Osteocyte (in vitro differentiated cells): Measurements from ENCODE around the gene TRPV2. TPM values are rescaled to one million over a fixed set of nuclear protein-coding genes. Genes with fewer than 3 reads are reported as not detected.
A peak's percentile ranks its signal among the peaks of the same experiment; 100 is the strongest.
"Not testable (repeated sequence)": the region's sequence is repeated elsewhere in the genome, so short reads cannot be mapped to it uniquely, and the experiment has no call there.

Source experiments
- DNase-seq: peaks from one replicate; pipeline ENCODE4 v3.0.0; 2021; ENCODE audit warnings: mixed read lengths; ENCODE audit not compliant: unreplicated experiment; ENCODE audit errors: extremely low spot score
- H3K27ac Mint-ChIP-seq: one replicate; pipeline ENCODE4 v1.8.0; 2021; ENCODE audit warnings: mild to moderate bottlenecking, mixed read lengths; ENCODE audit not compliant: unreplicated experiment
- H3K27me3 Mint-ChIP-seq: one replicate; pipeline ENCODE4 v1.8.0; 2021; ENCODE audit warnings: mixed read lengths; ENCODE audit not compliant: unreplicated experiment
- H3K36me3 Mint-ChIP-seq: one replicate; pipeline ENCODE4 v1.8.0; 2021; ENCODE audit warnings: mixed read lengths; ENCODE audit not compliant: unreplicated experiment
- H3K4me1 Mint-ChIP-seq: one replicate; pipeline ENCODE4 v1.8.0; 2021; ENCODE audit warnings: mixed read lengths; ENCODE audit not compliant: unreplicated experiment
- H3K4me3 Mint-ChIP-seq: one replicate; pipeline ENCODE4 v1.8.0; 2021; ENCODE audit warnings: mild to moderate bottlenecking, moderate library complexity, mixed read lengths; ENCODE audit not compliant: unreplicated experiment
- H3K9me3 Mint-ChIP-seq: one replicate; pipeline ENCODE4 v1.8.0; 2021; ENCODE audit warnings: mixed read lengths; ENCODE audit not compliant: unreplicated experiment
- CTCF ChIP-seq: fragments of 200-600 bp; sonication (generic); IDR thresholded peaks from 2 replicates; pipeline ENCODE4 v1.5.0; 2021; ENCODE audit warnings: antibody characterized with exemption, mild to moderate bottlenecking, moderate library complexity
- total RNA-seq: library from RNA; stranded (reverse); gene quantifications from 2 replicates; pipeline ENCODE4 v1.2.1, GENCODE V29; 2021

Gene TRPV2
- total RNA-seq, 1 donor from 2014 or later, result 1.3 TPM

- Mint-ChIP-seq H3K4me3 (no peak overlapping the region), H3K4me1 (no peaks in the 10 kb centered on the region), H3K36me3 (no peaks in the 10 kb centered on the region), H3K9me3 (no peaks in the 10 kb centered on the region), H3K27me3 (no peaks in the 10 kb centered on the region), H3K27ac (no peak overlapping the region)
- DNase-seq, result no peak
- no peak for TF ChIP-seq CTCF
Measured at GRCh38 chr17:16398270-16399267, 16.8 kb upstream of the TRPV2 start.

- not testable (repeated sequence) for H3K9me3 Mint-ChIP-seq, H3K27me3 Mint-ChIP-seq, H3K4me3 Mint-ChIP-seq, H3K4me1 Mint-ChIP-seq, H3K27ac Mint-ChIP-seq, DNase-seq, H3K36me3 Mint-ChIP-seq
Measured at GRCh38 chr17:16403847-16404246, 11.5 kb upstream of the TRPV2 start.

- Mint-ChIP-seq H3K4me1 (peaks cover 6% of the 10 kb centered on the region), H3K9me3 (no peaks in the 10 kb centered on the region), H3K4me3 (peak overlapping the region; percentile 69), H3K36me3 (no peaks in the 10 kb centered on the region), H3K27me3 (no peaks in the 10 kb centered on the region), H3K27ac (no peak overlapping the region)
- no peak for TF ChIP-seq CTCF
- DNase-seq, result no peak
Measured at GRCh38 chr17:16406742-16407674, 8.4 kb upstream of the TRPV2 start.

GRCh38 chr17:16407911-16408588 is 7.3 kb upstream of the TRPV2 start:
- no peaks in the 10 kb centered on the region for H3K27me3 Mint-ChIP-seq
- peak overlapping the region; percentile 28 for H3K4me3 Mint-ChIP-seq
- no peak for TF ChIP-seq CTCF
- H3K27ac Mint-ChIP-seq, result peak overlapping the region; percentile 43
- H3K4me1 Mint-ChIP-seq, result peaks cover 6% of the 10 kb centered on the region
- no peaks in the 10 kb centered on the region for H3K9me3 Mint-ChIP-seq
- H3K36me3 Mint-ChIP-seq, result no peaks in the 10 kb centered on the region
- no peak for DNase-seq

GRCh38 chr17:16417399-16417798 is 2.0 kb downstream of the TRPV2 start:
- no peak overlapping the region for H3K27ac Mint-ChIP-seq
- H3K27me3 Mint-ChIP-seq, result no peaks in the 10 kb centered on the region
- DNase-seq, result no peak
- peaks cover 29% of the 10 kb centered on the region for H3K4me1 Mint-ChIP-seq
- H3K9me3 Mint-ChIP-seq, result no peaks in the 10 kb centered on the region
- TF ChIP-seq CTCF, result no peak
- H3K4me3 Mint-ChIP-seq, result no peak overlapping the region
- no peaks in the 10 kb centered on the region for H3K36me3 Mint-ChIP-seq
